Testis (tissue), 2 donors: ENCODE data around the gene ARL6IP4.

Source experiments
- POLR2A ChIP-seq: fragments of 450-650 bp; IDR thresholded peaks from one replicate; pipeline ENCODE4 v1.6.1; 2017; ENCODE audit warnings: antibody characterized with exemption, mild to moderate bottlenecking, moderate library complexity
- TF ChIP-seq, protein P1 (sequence below), 3 experiments: fragments of 450-650 bp in 2 of 3; fragments of 200-600 bp in 1 of 3; sonication (generic) in 1 of 3; IDR thresholded peaks; one replicate each; pipeline ENCODE4 v1.5.1; 2016 to 2019; ENCODE audit warnings: antibody characterized with exemption in 3 of 3, mild to moderate bottlenecking in 2 of 3, moderate library complexity in 1 of 3

DNA sequence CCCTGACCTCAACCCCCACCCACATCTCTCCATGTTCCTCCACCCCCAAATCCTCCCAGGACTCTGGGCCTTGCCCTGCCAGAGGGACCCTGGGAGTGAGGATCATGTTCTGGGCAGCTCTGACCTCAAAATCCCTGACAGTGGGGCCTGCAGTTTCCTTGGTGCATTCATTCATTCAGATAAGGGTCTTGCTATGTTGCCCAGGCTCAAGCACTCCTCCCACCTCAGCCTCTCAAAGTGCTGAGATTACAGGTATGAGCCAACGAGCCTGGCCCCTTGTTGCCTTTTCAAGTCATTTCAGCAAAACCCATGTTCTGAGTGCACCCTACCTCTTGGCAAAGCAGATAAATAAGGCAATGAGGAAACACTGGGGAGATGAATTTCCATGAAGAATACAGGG lies 29.6 kb downstream of the ARL6IP4 start:
- TF ChIP-seq, protein P1, sequence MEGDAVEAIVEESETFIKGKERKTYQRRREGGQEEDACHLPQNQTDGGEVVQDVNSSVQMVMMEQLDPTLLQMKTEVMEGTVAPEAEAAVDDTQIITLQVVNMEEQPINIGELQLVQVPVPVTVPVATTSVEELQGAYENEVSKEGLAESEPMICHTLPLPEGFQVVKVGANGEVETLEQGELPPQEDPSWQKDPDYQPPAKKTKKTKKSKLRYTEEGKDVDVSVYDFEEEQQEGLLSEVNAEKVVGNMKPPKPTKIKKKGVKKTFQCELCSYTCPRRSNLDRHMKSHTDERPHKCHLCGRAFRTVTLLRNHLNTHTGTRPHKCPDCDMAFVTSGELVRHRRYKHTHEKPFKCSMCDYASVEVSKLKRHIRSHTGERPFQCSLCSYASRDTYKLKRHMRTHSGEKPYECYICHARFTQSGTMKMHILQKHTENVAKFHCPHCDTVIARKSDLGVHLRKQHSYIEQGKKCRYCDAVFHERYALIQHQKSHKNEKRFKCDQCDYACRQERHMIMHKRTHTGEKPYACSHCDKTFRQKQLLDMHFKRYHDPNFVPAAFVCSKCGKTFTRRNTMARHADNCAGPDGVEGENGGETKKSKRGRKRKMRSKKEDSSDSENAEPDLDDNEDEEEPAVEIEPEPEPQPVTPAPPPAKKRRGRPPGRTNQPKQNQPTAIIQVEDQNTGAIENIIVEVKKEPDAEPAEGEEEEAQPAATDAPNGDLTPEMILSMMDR (IDR thresholded peaks at IDR 0.05): no peak
- no peak for TF ChIP-seq POLR2A
